HG03025 (cell line): ENCODE results near the gene IL3.
"Not testable (repeated sequence)": the region's sequence is repeated elsewhere in the genome, so short reads cannot be mapped to it uniquely, and the experiment has no call there.

Experiments used
- ATAC-seq: cut with Tn5 transposase; IDR thresholded peaks from one replicate; pipeline ENCODE4 v1.9.1; 2021; ENCODE audit warnings: mild to moderate bottlenecking, moderate library complexity; ENCODE audit not compliant: unreplicated experiment, low FRiP score

The IL3 gene

GRCh38 chr5:132108495-132108894 lies 48.0 kb downstream of the IL3 start:
- not testable (repeated sequence) for ATAC-seq

- not testable (repeated sequence) for ATAC-seq
Observed at GRCh38 chr5:132108957-132109356, 48.5 kb downstream of the IL3 start.

- ATAC-seq: no peak
Observed at GRCh38 chr5:132109494-132110053, 49.1 kb downstream of the IL3 start.

GRCh38 chr5:132110195-132110594 lies 49.7 kb downstream of the IL3 start:
- no peak for ATAC-seq

- no peak for ATAC-seq
Observed at GRCh38 chr5:132110930-132111329, 50.5 kb downstream of the IL3 start.

- no peak for ATAC-seq
Observed at GRCh38 chr5:132112111-132112510, 51.7 kb downstream of the IL3 start.
